NCI-H1092 (cell line): ENCODE measurements around the gene LRRC59.
"Not testable (repeated sequence)": the region's sequence is repeated elsewhere in the genome, so short reads cannot be mapped to it uniquely, and the experiment has no call there.

Experiments
- DNase-seq: peaks from one replicate; lab custom pipeline; 2025; lab: John Stamatoyannopoulos, UW

LRRC59 gene

DNA sequence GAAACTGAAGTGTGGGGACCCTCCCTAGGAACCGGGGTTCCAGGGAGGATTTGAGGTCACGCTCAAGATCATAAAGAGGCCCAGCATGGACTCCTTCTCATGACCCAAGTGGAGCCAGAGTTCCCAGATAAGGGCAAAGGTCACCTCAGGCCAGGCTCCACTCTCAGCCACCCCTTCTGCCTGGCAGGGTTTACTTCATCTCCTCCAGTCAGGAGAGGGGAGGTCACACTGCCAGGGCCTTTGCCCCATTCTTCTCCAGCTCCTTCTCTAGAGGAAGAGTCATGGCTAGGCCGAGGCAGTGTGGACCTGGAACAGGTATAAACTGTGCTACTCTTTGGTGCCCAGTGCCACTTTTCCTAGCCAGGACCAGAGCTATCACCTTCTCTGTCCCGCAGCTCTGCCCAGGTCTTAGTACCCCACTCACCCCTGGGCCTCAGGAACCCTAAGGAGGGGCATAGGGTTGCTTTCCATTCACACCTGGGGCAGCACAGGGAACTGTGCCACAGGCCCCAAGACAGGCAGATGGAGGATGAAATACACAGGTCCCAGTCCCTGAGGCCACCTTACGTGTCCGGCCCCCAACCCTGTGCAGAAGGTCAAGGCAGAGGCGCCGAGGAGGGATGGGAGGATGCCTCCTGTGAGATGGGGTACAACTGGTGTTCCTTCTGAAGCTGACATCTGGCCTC, 27.8 kb upstream of the LRRC59 start:
- no peak for DNase-seq

GRCh38 chr17:50424246-50424995, 27.1 kb upstream of the LRRC59 start:
- DNase-seq, result no peak

DNA sequence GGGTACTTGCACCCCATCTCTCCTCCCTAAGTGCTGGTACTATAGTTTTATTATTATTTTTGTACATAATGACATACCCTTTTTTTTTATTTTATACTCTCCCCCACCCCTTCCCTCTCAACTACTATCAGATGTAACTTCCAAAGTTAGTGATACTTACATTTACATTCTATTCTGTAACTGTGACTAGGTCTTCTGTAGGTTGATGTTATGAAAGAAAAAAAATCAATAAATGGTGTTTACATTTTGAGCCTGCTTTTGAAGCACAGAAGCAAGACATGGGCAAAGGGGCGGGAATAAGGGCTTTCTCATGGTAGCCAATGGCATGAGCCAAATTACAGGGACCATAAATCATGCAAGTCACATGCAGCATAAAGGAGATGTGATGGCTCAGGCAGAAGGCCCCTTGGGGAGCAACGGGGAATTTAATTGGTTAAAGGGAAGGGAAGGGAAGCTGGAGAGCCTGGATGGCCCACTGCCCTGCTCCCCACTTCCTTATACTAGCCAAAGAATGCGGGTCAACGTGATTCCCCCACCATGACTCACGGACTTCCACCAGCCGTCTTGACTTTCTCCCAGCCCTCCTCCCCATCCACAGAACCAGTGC, 26.3 kb upstream of the LRRC59 start:
- DNase-seq, result no peak

GRCh38 chr17:50422738-50423137, 25.4 kb upstream of the LRRC59 start:
- DNase-seq, result no peak

GRCh38 chr17:50421308-50422051, 24.2 kb upstream of the LRRC59 start:
- no peak for DNase-seq

GRCh38 chr17:50420419-50421112, 23.2 kb upstream of the LRRC59 start:
- no peak for DNase-seq

DNA sequence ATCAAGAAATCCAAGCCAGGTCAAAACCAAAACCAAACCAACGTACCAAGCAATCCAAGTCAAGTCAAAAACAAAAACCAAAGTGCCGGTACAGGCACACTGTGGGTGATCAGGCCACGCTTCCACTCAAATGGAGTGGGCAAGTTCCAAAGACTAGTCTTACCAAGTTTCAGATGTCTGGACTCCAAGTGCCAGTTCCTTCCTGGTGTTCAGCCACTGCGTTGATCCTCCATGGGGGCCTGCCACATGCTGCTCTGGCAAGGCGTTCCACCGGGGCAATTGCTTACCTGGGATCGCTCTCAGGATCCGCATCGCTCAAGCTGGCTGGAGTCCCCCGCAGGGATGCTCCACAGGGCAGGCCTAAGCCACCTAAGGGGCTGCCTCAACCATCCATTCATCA, 22.3 kb upstream of the LRRC59 start:
- DNase-seq, result not testable (repeated sequence)

- DNase-seq, result no peak
Measured at GRCh38 chr17:50414808-50415207, 17.5 kb upstream of the LRRC59 start.

DNA sequence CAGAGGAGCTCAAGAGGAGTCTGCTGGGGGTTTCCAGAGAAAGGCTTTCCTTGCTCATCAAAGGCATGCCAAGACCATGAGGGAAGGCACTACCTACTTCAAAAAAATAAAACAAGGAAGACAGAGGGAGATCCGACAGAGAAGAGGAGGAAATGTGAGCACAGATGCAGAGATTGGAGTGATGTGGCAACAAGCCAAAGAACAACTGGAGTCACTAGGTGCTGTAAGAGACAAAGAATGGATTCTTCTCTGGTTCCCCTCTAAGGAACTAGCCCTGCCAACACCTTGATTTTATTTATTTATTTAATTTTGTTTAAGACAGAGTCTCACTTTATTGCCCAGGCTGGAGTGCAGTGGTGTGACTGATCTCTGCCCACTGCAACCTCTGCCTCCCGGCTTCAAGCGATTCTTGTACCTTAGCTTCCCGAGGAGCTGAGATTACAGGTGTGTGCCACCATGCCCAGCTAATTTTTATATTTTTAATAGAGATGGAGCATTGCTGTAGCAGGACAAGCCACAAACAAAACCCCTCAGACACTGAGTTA, 14.9 kb upstream of the LRRC59 start:
- DNase-seq, result no peak

DNA sequence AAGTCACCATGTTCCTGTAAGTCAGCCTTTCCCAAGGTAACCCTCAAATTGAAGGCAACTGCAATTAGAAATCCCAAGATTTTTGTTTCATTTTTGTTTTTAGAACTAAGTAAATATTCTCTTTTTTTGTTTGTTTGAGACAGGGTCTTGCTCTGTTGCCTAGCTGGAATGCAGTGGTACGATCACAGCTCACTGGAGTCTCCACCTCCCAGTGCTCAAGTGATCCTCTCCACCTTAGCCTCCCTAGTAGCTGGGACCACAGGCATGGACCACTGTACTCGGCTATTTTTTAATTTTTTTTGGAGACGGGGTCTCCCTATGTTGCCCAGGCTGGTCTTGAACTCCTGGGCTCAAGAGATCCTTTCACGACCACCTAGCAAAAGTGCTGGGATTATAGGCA, 10.6 kb upstream of the LRRC59 start:
- DNase-seq, result no peak

DNA sequence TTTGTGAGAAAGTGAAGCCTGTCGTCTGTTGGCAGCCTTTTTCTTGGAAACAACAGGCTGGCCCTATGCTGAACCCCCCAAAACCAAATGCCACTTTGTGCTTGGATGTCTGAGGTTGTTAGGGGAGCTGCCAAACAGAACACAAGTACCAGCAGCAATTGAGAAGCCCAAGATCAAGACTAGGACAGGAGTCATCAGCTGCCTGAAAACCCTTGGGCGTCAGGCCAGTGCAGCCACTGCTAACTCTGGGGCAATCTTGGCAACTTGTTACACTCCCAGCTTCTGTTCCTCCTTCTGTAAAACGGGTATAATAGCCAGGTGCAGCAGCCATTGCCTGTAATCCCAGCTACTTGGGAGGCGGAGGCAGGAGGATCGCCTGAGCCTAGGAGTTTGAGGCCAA, 9.3 kb upstream of the LRRC59 start:
- no peak for DNase-seq

DNA sequence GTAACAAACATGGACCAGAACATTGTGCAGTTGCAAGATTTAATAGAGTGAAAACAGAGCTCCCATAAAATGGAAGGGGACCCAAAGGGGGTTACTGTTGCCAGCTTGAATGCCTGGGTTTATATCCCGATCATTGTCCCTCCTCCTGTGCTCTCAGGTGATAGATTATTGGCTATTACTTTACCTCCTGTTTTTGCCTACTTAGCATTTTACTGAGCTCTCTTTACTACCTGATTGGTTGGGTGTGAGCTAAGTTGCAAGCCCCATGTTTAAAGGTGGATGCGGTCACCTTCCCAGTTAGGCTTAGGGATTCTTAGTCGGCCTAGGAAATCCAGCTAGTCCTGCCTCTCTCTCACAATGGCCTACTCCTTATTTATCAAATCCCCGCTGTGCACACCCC, 8.0 kb upstream of the LRRC59 start:
- DNase-seq, result not testable (repeated sequence)

DNA sequence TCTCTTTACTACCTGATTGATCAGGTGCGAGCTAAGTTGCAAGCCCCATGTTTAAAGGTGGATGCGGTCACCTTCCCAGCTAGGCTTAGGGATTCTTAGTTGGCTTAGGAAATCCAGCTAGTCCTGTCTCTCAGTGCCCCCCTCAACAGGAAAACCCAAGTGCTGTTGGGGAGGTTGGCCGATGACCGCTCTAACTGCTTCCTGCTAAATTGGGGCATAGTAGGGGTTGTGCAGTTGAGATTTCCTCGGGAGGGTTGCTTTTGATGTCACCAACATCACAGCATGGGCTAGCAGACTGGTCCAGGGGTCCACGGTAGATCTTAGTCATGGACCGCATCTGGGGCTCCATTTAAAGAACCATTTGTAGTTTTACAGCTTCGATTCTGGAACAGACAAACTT, 2.3 kb upstream of the LRRC59 start:
- not testable (repeated sequence) for DNase-seq

DNA sequence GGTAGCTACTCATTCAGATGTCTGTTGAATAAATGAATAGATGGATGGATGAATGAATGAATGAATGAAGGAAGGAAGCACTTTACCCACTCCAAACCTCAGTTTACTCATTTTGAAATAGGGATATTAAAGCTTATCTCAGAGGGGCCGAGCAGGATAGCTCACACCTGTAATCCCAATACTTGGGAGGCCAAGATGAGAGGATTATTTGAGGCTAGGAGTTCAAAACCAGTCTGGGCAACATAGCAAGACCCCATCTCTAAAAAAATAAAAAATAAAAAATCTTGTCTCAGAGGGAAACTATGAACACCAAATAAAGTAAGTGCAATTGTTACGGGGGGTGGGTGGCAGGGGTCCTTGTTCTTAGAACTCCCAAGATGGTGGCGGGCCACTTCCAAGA, 1.3 kb upstream of the LRRC59 start:
- DNase-seq, result not testable (repeated sequence)

- DNase-seq, result no peak
Measured at GRCh38 chr17:50397919-50398285, 579 bp upstream of the LRRC59 start.

GRCh38 chr17:50396261-50397110, 837 bp downstream of the LRRC59 start:
- DNase-seq, result no peak

DNA sequence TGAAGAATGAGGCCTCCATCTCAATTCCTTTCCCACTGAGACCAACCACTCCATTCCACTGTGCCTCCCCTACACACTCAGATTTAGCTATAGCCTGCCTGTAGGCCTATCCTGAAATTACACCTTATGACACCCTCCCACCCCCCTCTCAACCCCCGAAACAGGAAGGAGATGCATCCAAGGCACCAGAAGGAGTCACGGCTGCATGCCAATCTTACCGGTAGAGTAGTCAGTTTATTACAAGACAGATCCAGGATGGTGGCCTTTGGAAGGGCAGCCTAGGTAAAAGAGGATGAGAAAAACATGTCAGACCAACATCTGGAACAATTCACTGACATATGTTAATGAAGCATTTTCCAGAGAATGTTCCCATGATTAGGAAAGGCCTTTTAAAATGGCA, 2.6 kb downstream of the LRRC59 start:
- no peak for DNase-seq

GRCh38 chr17:50393700-50394099, 3.6 kb downstream of the LRRC59 start:
- no peak for DNase-seq

- DNase-seq, result no peak
Measured at GRCh38 chr17:50392621-50393020, 4.7 kb downstream of the LRRC59 start.

DNA sequence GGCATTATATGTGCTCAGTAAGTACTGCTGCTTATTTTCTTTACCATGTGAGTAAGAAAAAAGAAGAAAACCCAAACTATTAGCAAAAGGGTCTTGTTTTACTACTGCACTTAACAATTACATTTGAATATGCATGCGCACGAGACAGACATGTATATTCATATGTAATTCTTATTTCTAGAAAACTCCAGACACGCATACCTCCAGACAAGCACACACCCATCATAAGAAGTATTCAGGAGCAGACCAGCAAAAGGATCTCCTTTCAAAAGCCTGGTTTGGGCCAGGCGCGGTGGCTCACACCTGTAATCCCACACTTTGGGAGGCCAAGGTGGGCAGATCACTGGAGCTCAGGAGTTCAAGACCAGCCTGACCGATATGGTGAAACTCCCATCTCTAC, 7.8 kb downstream of the LRRC59 start:
- no peak for DNase-seq

DNA sequence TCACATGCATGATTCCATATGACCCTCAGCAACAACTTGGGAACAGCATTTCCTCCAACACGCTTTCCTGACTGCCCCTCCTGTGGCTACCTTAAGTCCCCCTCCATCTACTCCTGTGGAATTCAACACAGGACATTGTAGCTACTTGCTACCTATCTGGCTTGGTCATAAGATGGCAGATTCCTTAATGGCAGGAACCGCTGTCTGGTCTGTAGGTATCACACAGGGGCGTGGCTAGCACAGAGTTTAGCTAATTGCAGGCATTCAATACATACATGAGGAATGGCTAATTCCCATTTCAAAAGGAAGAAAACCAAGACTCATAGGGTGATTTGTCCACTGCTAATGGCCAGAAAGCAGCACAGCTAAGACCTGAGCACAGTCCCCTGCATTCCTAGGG, 8.6 kb downstream of the LRRC59 start:
- DNase-seq, result no peak
